A549 treated with AZD9567 at 1 μM for 4 hours (cell line): Measurements from ENCODE around the gene PPIL3. TPM values are rescaled to one million over a fixed set of nuclear protein-coding genes. Genes with fewer than 3 reads are reported as not detected.

Experiments used
- total RNA-seq: library from RNA; stranded (reverse); fragments of 200-300 nt; extraction: Qiagen RNA extraction; gene quantifications from 5 replicates; pipeline ENCODE4 v1.2.3, GENCODE V29; 2022; ENCODE audit not compliant: insufficient read depth

The PPIL3 gene
- 20.4 to 24.7 TPM (median 22.9 TPM) in 5 replicates for total RNA-seq

GRCh38 chr2:200888704-200889625 lies at the start of gene PPIL3, which contains the start of gene NIF3L1:
Gene PPIL3 (minus strand): TSS chr2:200889077. CDS start chr2:200887615, 1,462 bp downstream.
Gene NIF3L1 (plus strand): TSS chr2:200889371. CDS start chr2:200891944, 2,573 bp downstream.

GRCh38 chr2:200864176-200865034 lies 24.5 kb downstream of the PPIL3 start, which contains the start of gene CLK1:
Gene CLK1 (minus strand): TSS chr2:200864658. CDS start chr2:200861862, 2,796 bp downstream.

Other genes with a start within 250 kb of the PPIL3 start
- 347 to 1,010 TPM (median 419 TPM) in 5 replicates for gene BZW1, start 77.2 kb downstream of the PPIL3 start, total RNA-seq
- 19.3 to 37.9 TPM (median 35.6 TPM) in 5 replicates for gene CLK1, start 24.4 kb downstream of the PPIL3 start, total RNA-seq
- 29.5 to 36.2 TPM (median 34.8 TPM) in 5 replicates for gene NIF3L1, start 294 bp upstream of the PPIL3 start, total RNA-seq
- 11.6 to 15.1 TPM (median 13.6 TPM) in 5 replicates for gene ORC2, start 74.6 kb upstream of the PPIL3 start, total RNA-seq
- 3.6 to 5.8 TPM (median 5.2 TPM) in 5 replicates for gene HYCC2, start 182.6 kb upstream of the PPIL3 start, total RNA-seq
- gene NDUFB3, start 182.9 kb upstream of the PPIL3 start, total RNA-seq = 135 to 146 TPM (median 138 TPM) in 5 replicates
- 71.5 to 103 TPM (median 81.5 TPM) in 5 replicates for gene CFLAR, start 227.1 kb upstream of the PPIL3 start, total RNA-seq